CD4-positive, alpha-beta T cell treated with Interleukin-15 for 4 hours (primary cell): ENCODE data around the gene DMD.

ENCODE experiments used
- DNase-seq: peaks from one replicate; pipeline ENCODE4 v3.0.0-alpha.2; 2020; ENCODE audit warnings: low spot score

The DMD gene

DNA sequence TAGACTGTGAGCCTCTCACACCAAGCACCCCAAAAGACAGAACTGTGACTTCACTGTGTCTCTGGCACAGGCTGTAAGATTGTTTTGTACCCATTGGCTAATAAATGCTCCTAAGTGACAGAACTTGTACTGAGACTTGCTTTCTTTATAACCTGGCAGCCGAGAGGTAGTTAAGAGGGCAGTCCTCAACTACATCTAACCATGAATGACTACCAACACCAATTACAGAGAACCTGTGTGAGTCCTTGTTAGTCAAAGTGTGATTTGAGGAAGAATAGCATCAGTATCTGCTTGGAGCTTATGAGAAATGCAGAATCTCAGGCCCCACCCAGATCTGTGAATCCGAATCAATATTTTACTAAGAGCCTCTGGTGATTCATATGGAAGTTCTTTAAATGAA, 1985.5 kb downstream of the DMD start:
- DNase-seq = no peak

DNA sequence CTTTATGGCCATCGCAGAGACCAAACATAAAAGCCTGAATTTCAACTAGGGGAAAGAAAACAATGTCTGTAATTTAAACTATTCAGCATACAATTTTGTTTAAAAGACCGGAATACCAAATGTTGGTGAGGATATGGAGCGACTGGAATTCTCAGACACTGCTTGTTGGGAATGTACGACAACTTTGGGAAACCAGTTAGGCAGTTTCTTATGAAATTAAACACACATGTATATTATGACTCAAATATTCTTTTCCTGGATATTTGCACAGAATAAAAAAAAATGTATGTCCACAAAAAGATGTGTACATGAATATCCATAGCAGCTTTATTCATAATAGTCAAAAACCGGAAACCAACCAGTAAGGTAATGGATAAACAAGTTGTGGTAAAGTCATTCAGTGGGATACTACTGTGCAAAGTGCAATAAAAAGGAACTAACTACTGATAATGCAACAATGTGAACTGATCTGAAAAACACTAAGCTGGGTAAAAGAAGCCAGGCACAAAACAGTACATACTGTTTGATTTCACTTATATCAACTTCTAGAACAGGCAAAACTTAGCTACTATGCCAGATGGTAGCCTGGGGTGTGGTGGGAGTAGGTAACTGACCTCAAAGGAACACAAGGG, 1986.9 kb downstream of the DMD start:
- no peak for DNase-seq

GRCh38 chrX:31223817-31224216, 1987.5 kb downstream of the DMD start:
- DNase-seq = no peak

- no peak for DNase-seq
These were observed 1988.4 kb downstream of the DMD start for GRCh38 chrX:31222946-31223345.

DNA sequence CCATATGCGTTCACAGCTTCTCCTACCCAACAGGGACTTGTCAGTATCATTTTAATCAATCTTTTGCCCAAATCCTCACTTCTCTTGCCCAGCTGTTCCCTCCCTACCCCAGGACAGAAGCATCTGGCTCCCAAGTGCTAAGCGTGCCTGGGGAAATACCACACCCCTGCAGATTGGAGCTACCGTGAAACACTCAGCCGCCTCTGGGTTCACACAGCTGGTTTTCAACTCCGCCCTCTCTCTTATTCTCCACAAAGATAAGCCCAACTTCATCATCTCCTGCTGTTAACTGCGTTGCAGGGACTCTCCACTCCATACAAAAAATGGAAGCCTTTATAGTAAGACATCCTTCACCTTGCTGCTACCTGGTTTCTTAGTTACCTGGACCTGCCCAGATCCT, 1992.2 kb downstream of the DMD start:
- DNase-seq = no peak

DNA sequence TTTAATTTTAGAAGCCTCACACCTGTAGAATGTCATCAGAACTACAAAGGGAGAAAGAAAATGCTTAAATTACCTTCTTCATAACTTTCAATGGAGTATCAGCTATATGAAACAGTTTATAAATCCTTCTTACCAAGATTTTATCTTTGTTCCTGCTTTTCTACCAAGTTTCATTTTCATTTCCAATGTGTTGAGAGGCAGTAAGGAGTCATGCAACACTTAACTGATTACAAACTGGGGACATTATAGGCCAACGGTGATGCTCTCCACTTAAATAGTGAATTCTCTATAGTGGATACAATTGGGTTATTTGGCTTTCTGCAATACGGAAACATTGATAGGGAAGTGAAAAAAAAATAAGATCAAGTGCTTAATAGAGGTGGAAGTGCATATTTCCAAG, 1994.3 kb downstream of the DMD start:
- no peak for DNase-seq

- no peak for DNase-seq
These were observed 1996.0 kb downstream of the DMD start for GRCh38 chrX:31215277-31215815.

DNA sequence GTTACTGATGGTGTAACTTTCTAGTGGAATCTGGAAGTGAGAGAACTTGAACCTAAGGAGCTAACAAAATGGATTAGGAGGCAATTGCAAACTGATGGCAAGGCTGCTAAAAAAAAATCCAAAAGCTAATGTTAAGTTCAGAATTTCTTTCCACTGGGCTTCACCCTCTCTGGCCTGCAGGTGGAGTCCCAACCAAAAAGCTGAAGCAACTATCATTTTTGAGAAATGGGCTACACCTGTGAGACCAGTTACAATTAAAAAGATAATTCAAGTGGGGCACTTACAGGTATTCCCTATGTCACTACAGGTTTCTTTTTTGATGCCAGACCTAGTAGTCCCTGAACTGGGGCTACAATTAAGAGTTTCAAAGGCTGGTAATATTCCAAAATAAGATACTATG, 1997.4 kb downstream of the DMD start:
- no peak for DNase-seq

DNA sequence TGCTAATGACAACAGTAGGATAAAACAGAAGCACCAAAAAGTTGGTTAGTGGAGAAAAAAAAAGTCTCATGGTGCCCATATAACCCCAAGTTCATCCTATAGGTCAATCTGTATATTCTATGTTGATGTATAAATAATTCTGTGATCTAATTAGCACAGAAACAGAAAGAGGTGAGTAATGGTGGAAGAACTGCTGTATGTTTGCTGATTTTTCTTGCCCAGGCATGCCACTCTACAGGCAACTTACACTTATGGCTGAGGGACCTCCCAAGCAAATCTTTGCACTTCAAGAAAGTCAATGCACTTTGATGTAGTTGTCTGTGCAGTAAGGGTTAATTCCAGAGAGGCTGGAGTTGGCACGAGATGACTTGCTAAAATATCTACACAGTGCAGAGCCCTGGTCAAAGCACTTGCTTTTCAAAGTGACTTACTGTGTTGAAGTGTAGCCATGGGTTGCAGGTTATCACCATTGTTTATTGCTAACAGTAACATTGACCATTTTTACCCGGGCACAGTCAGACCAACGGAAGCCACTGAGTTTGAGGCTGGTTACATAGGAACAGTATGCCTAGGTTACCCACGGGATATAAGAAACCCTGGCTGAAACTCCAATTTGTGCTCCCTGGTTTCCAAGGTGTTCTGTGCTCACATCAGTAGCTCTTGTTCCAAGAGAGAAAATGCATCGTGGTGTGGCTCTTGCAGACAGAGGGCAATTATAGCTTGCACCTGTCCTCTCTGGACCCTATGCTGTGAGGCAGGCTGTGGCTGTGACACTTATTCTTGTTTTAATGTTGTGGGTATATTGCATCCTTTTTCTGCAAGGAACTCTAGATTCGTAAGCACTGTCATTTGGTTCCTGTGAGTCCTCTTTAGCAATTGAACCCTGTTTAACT, 1998.2 kb downstream of the DMD start:
- no peak for DNase-seq

DNA sequence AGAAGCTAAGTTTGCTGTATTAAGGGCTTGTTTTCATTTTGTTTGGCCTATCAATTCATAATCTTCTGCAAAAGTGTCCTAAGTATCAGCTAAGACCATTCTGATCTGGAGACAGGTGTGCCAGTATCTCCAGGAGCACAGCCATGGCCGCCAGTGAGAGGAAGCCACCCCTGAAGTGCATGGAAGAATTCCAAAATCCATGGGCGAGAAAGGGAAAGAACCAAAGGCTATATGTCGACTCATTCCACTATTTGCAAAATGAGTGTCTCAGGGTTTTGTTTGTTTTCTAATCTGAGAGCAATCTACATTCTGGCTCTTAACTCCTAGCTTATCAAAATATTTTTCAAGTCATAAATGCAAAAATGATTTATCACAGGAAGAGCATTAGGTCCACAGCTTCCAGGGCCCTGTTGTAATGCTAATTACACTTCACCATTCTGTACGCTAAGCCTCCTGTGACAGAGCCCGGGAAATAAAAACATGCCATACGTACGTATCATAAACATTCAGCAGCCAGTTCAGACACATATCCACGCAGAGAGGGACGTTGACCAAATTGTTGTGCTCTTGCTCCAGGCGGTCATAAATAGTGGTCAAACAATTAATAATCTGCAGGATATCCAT, 2002.2 kb downstream of the DMD start:
- DNase-seq = no peak

DNA sequence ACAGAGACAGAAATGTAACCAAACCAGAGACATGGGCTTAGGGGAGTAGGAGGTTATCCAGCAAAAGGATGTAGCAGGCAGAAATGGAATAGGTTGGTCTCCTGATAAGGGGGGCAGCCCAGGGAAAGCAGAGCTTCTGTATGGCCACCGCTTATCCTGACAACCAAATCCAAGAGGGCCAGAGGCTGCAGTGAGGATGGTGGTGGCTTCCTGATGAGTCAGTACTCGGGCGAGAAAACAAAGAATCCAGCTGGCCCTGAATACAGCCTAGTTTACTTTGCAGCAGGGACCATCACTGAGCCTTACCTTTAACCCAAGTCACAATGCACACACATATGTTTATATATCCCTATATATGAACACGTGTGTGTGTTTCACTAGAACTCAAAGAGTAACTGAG, 2009.8 kb downstream of the DMD start:
- no peak for DNase-seq

GRCh38 chrX:31200430-31200829, 2010.9 kb downstream of the DMD start:
- DNase-seq = no peak

GRCh38 chrX:31199840-31200114, 2011.6 kb downstream of the DMD start:
- no peak for DNase-seq

GRCh38 chrX:31199056-31199839, 2012.1 kb downstream of the DMD start:
- no peak for DNase-seq

GRCh38 chrX:31190221-31190975, 2021.0 kb downstream of the DMD start:
- no peak for DNase-seq

DNA sequence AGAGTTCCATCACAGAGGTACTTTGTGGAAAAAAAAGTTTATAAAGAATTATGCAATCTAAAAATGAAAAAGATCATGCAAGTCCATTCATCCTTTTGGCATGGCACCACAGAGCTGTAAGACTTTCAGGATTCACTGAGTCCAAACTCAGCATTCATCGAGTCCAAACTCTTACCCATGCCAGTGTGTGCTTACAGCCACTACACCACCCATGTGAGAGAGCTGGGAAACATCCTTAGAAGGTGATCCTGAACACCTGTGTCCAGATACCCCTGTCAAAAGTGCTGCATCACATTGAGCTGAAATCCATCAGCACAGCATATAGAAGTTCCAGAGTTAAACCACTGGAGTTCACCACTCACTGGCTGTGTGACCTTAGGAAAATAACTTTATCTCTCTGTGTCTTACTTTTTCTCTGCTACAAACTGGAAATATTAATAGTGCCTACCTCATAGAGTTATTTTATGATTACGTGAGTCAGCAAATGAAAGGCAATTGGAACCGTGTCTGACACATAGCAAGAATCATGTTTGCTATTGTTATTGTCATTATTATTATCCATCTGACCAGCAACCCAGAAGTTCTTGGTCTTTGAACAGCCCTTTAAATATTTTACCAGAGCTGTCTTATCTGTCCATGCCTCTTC, 2024.5 kb downstream of the DMD start:
- no peak for DNase-seq

GRCh38 chrX:31185884-31186283, 2025.5 kb downstream of the DMD start:
- DNase-seq = no peak

- no peak for DNase-seq
These were observed 2029.9 kb downstream of the DMD start for GRCh38 chrX:31181377-31182000.

GRCh38 chrX:31179203-31179602, 2032.1 kb downstream of the DMD start:
- no peak for DNase-seq

DNA sequence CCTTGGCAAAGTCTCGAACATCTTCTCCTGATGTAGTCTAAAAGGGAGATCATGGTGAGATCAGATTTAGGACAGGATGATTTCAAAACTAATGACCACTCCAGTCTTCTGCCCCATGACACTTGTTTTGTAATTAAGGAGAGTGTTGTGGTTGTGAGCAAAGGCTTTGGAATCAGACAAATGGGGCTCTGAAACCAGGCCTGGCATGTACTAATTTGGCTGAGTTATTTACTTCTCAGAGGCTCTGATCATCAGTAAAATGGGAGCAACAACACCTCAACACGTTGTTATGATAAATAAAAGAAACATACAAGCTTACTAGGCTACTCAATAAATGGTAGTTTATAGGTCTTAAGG, 2032.6 kb downstream of the DMD start:
- no peak for DNase-seq
